ENCODE measurements around the gene GFPT1. TPM values are rescaled to one million over a fixed set of nuclear protein-coding genes. Genes with fewer than 3 reads are reported as not detected.

GFPT1 gene
- total and polyA plus RNA-seq, 2 experiments from 2014 or later, result 60.8 to 62.0 TPM

- TF ChIP-seq ZNF462 (CRISPR knock-in tag; IDR thresholded peaks at IDR 0.05) (no peak), ZNF114 (CRISPR knock-in tag; IDR thresholded peaks at IDR 0.05) (no peak), EZH2phosphoT487 (IDR thresholded peaks at IDR 0.05; ENCODE audit: unreplicated experiment) (no peak), CTCF (conservative IDR thresholded peaks at IDR 0.05; ENCODE audit: low read depth in 2 of 2) (no peak), STAT1 (IDR thresholded peaks at IDR 0.05; ENCODE audit: unreplicated experiment) (no peak)
Measured at GRCh38 chr2:69309351-69310110, 77.5 kb downstream of the GFPT1 start (continued).

- 0 out of 2 replicates have a peak, but pooled peaks cover 2% of the 10 kb centered on the region for H3F3A ChIP-seq (replicated peaks; ENCODE audit: low read depth)
- H3K27ac Mint-ChIP-seq, result no peak overlapping the region
- TF ChIP-seq EZH2phosphoT487 (IDR thresholded peaks at IDR 0.05; ENCODE audit: unreplicated experiment) (no peak), ETS1 (IDR thresholded peaks at IDR 0.05) (no peak), STAT1 (IDR thresholded peaks at IDR 0.05; ENCODE audit: unreplicated experiment) (no peak), REST (IDR thresholded peaks at IDR 0.05; ENCODE audit: unreplicated experiment) (no peak), NANOG (IDR thresholded peaks at IDR 0.05; ENCODE audit: borderline replicate concordance) (no peak), ZNF331 (CRISPR knock-in tag; IDR thresholded peaks at IDR 0.05; ENCODE audit: low read depth) (no peak), ZNF114 (CRISPR knock-in tag; IDR thresholded peaks at IDR 0.05) (no peak), POLR2AphosphoS5 (IDR thresholded peaks at IDR 0.05; ENCODE audit: low read depth) (no peak)
Measured at GRCh38 chr2:69308338-69308737, 78.7 kb downstream of the GFPT1 start.

More at GRCh38 chr2:69308338-69308737, 78.7 kb downstream of the GFPT1 start:
- DNase-seq (ENCODE audit: low spot score) (no peak), ATAC-seq (no peak)
- Histone ChIP-seq H3K79me2 (replicated peaks; ENCODE audit: insufficient read depth) (no peaks in the 10 kb centered on the region), H4K20me1 (replicated peaks; ENCODE audit: insufficient read depth) (no peaks in the 10 kb centered on the region), H3K27ac (ENCODE audit: low read depth) (no peak overlapping the region), H2AFZ (no peak overlapping the region), H3K4me3 (no peak overlapping the region), H3K4me2 (no peak overlapping the region), H3K9me2 (ENCODE audit: insufficient read depth) (no peaks in the 10 kb centered on the region), H3K27me3 (ENCODE audit: insufficient read depth) (peaks cover 28% of the 10 kb centered on the region), H3K4me1 (ENCODE audit: insufficient read depth) (peaks cover 6% of the 10 kb centered on the region; the same call in 1 of the 2 replicates), H3K36me3 (ENCODE audit: insufficient read depth) (no peaks in the 10 kb centered on the region)
- H3K4me3 Mint-ChIP-seq, result no peak overlapping the region
- peaks cover 6% of the 10 kb centered on the region; the same call in 2 of the 3 replicates for H3K36me3 Mint-ChIP-seq (ENCODE audit: low read depth)
- H3K4me1 Mint-ChIP-seq, result peaks cover 17% of the 10 kb centered on the region
- H3K9me3 Mint-ChIP-seq, result peaks cover 6% of the 10 kb centered on the region
- H3K27me3 Mint-ChIP-seq (ENCODE audit: insufficient read depth, low read depth, poor library complexity), result peaks cover 19% of the 10 kb centered on the region

Measured in GM23338 (cell line).